K562 (cell line): ENCODE data around the gene BNIP5. TPM values are rescaled to one million over a fixed set of nuclear protein-coding genes. Genes with fewer than 3 reads are reported as not detected.

ENCODE experiments used
- CHD4 ChIP-seq: fragments of 200-600 bp; sonication (generic); IDR thresholded peaks from 3 replicates; pipeline ENCODE4 v1.6.1; 2012; ENCODE audit warnings: low read depth, mild to moderate bottlenecking, mixed read lengths, low read length, inconsistent platforms; ENCODE audit not compliant: insufficient read depth, insufficient replicate concordance, poor library complexity, severe bottlenecking
- DMBX1 ChIP-seq: fragments of 250-450 bp; sonication (Bioruptor Pico); IDR thresholded peaks from 2 replicates; pipeline ENCODE4 v1.8.0; 2022; ENCODE audit warnings: inconsistent platforms, mild to moderate bottlenecking, moderate library complexity, borderline replicate concordance
- ESRRA ChIP-seq: fragments of 450-650 bp; IDR thresholded peaks from 2 replicates; pipeline ENCODE4 v1.6.1; 2014; ENCODE audit warnings: low read depth, mild to moderate bottlenecking, moderate library complexity, borderline replicate concordance
- GATA2 ChIP-seq: sonication (generic); formaldehyde crosslinking; IDR thresholded peaks from 2 replicates; pipeline ENCODE4 v1.4.0; 2020; ENCODE audit warnings: mild to moderate bottlenecking, missing genetic modification reagents
- JUNB ChIP-seq: fragments of 450-650 bp; formaldehyde crosslinking; conservative IDR thresholded peaks from 2 replicates; pipeline ENCODE4 v1.4.0; 2020; ENCODE audit warnings: mild to moderate bottlenecking
- KDM1A ChIP-seq, 2 experiments: fragments of 450-650 bp; IDR thresholded peaks; 2 replicates each; pipeline ENCODE4 v1.6.1; 2016; ENCODE audit warnings: mild to moderate bottlenecking in 2 of 2
- KDM4B ChIP-seq, 2 experiments: fragments of 450-650 bp in 1 of 2; sonication (generic) in 1 of 2; IDR thresholded peaks; 2 replicates each; pipeline ENCODE4 v1.6.1; 2016 to 2017; ENCODE audit warnings: borderline replicate concordance in 2 of 2, antibody characterized with exemption in 1 of 2, low read depth in 1 of 2, mild to moderate bottlenecking in 1 of 2
- MAFG ChIP-seq: fragments of 450-650 bp; conservative IDR thresholded peaks from 2 replicates; pipeline ENCODE4 v1.6.1; 2016; ENCODE audit warnings: missing genetic modification characterization, missing compliant biosample characterization
- MED1 ChIP-seq: sonication (generic); formaldehyde crosslinking; IDR thresholded peaks from 2 replicates; pipeline ENCODE4 v1.8.1; 2023; ENCODE audit warnings: missing genetic modification reagents, borderline replicate concordance
- MTA2 ChIP-seq: fragments of 450-650 bp; IDR thresholded peaks from 2 replicates; pipeline ENCODE4 v1.6.1; 2016; ENCODE audit warnings: low read depth
- SNIP1 ChIP-seq: fragments of 450-650 bp; IDR thresholded peaks from 2 replicates; pipeline ENCODE4 v1.7.1; 2017; ENCODE audit warnings: low read depth, mild to moderate bottlenecking
- TSC22D4 ChIP-seq: fragments of 450-650 bp; IDR thresholded peaks from 2 replicates; pipeline ENCODE4 v1.6.1; 2016; ENCODE audit warnings: missing genetic modification characterization, missing biosample characterization, control low read depth
- ZMIZ1 ChIP-seq, 2 experiments: fragments of 150-350 bp in 1 of 2; IDR thresholded peaks; 2 replicates each; pipeline ENCODE4 v1.6.1; 2012 to 2016; ENCODE audit warnings: low read depth in 2 of 2, low read length in 2 of 2, mild to moderate bottlenecking in 1 of 2, moderate library complexity in 1 of 2
- polyA plus RNA-seq, 8 experiments: library from polyadenylated mRNA; depleted of rRNA in 4 of 8; stranded (reverse) in 5 of 8; unstranded in 3 of 8; fragments of >200 nt; fragmentation: Nextera tagmentation in 2 of 8; fragmentation: Illumina TruSeq in 1 of 8; extraction: Ambion mirVana in 2 of 8; extraction: Trizol in 1 of 8; gene quantifications; 2 replicates each; pipeline versions ENCODE4 v1.2.1 to v1.2.3, GENCODE V29; 2011 to 2014; ENCODE audit warnings: inconsistent platforms in 1 of 8, missing spikeins in 1 of 8
- total RNA-seq, 7 experiments: library from RNA; depleted of rRNA in 6 of 7; stranded (reverse); fragments of >200 nt in 6 of 7; fragmentation: Illumina TruSeq in 2 of 7; extraction: Trizol in 2 of 7; gene quantifications; 2 replicates each; pipeline versions ENCODE4 v1.2.1 to v1.2.3, GENCODE V29; 2011 to 2021; ENCODE audit warnings: low replicate concordance in 1 of 7
- TF ChIP-seq, protein P1 (sequence below): fragments of 450-650 bp; IDR thresholded peaks from 2 replicates; pipeline ENCODE4 v1.6.1; 2018; ENCODE audit not compliant: partially characterized antibody
- TF ChIP-seq, protein P2 (sequence below): sonication (generic); formaldehyde crosslinking; IDR thresholded peaks from 2 replicates; pipeline ENCODE4 v1.8.0; 2022; ENCODE audit warnings: mild to moderate bottlenecking, missing genetic modification reagents

BNIP5 gene
- total and polyA plus RNA-seq, 9 of the 15 experiments (the other 6 are each of a cell fraction or from before 2014, with no cell fraction given): not detected

DNA sequence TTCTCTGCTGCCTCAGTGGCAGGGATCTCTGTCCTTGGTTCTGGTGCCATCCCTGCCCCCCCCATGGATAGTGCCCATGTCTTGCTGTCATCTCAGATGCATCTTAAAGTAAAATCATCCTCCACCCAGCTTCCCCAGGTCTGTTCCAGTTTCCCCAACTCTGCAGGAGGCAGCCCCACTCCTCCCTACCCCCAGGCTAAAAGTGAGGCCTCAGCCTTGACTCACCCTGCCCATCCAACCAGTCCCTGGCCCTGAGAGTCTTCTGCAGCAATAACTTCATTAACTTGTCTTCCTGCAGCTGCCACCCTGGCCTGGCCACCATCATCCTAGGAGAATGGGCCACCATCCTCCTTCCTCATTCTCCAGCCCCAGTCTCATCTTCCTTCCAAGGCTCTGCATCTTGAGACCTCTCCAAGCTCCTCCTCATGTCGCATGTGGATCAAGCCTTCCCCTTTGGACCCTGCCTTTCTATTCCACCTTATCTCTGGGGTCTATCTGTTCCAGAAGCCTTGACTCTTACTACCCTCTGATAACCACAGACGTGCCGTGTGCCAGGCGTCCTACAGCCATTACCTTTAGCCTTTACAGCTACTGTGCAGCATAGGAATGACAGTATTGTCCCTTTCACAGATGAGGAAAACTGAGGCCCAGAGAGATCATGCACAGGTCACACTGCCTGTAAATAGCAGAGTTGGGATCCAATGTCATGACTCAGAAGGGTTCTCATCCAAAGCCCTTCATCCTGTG lies 68.8 kb downstream of the BNIP5 start (continued):
- TF ChIP-seq KDM1A (IDR thresholded peaks at IDR 0.05) (peak; percentile 34 to 62; a peak in 2 of 4 replicates), MAFG (tag) (no peak), SNIP1 (no peak), ESRRA (peak; percentile 68), DMBX1 (no peak), ZMIZ1 (IDR thresholded peaks at IDR 0.05; ENCODE audit: low read depth in 2 of 2, low read length in 2 of 2) (no peak), JUNB (CRISPR knock-in tag) (no peak), CHD4 (peak; percentile 66), TSC22D4 (tag) (no peak), GATA2 (CRISPR knock-in tag) (no peak), MED1 (CRISPR knock-in tag) (no peak), KDM4B (IDR thresholded peaks at IDR 0.05; ENCODE audit: borderline replicate concordance in 2 of 2, low read depth in 1 of 2) (no peak), MTA2 (no peak)
- TF ChIP-seq, protein P1, sequence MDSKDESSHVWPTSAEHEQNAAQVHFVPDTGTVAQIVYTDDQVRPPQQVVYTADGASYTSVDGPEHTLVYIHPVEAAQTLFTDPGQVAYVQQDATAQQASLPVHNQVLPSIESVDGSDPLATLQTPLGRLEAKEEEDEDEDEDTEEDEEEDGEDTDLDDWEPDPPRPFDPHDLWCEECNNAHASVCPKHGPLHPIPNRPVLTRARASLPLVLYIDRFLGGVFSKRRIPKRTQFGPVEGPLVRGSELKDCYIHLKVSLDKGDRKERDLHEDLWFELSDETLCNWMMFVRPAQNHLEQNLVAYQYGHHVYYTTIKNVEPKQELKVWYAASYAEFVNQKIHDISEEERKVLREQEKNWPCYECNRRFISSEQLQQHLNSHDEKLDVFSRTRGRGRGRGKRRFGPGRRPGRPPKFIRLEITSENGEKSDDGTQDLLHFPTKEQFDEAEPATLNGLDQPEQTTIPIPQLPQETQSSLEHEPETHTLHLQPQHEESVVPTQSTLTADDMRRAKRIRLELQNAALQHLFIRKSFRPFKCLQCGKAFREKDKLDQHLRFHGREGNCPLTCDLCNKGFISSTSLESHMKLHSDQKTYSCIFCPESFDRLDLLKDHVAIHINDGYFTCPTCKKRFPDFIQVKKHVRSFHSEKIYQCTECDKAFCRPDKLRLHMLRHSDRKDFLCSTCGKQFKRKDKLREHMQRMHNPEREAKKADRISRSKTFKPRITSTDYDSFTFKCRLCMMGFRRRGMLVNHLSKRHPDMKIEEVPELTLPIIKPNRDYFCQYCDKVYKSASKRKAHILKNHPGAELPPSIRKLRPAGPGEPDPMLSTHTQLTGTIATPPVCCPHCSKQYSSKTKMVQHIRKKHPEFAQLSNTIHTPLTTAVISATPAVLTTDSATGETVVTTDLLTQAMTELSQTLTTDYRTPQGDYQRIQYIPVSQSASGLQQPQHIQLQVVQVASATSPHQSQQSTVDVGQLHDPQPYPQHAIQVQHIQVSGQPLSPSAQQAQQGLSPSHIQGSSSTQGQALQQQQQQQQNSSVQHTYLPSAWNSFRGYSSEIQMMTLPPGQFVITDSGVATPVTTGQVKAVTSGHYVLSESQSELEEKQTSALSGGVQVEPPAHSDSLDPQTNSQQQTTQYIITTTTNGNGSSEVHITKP: no peak
- TF ChIP-seq, protein P2, sequence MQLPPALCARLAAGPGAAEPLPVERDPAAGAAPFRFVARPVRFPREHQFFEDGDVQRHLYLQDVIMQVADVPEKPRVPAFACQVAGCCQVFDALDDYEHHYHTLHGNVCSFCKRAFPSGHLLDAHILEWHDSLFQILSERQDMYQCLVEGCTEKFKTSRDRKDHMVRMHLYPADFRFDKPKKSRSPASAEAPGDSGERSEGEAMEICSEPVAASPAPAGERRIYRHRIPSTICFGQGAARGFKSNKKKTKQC (CRISPR knock-in tag): no peak
